ENCODE results near the gene AMMECR1.
"Not testable (repeated sequence)": the region's sequence is repeated elsewhere in the genome, so short reads cannot be mapped to it uniquely, and the experiment has no call there.

AMMECR1 gene

GRCh38 chrX:110258552-110258951, 59.3 kb downstream of the AMMECR1 start:
- DNase-seq (ENCODE audit: low spot score): no peak

DNA sequence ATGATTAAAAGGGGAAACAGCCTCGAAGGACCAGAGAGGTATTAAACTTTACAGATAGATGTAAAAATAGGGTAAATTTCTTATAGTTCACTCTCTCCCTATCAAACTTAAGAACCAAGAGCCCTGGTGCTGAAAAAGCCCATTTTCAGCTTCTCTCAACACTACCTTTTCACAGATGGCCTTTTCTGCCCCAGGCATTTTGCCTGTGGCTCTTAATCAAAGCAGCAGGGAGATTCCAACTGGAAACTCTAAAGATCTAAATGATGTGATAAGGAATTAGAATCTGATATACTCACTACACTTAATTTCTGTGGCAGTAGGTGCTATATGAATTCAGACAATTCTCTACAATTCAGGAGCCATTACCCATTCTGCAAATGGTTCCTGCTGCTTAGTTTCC, 60.0 kb downstream of the AMMECR1 start:
- DNase-seq (ENCODE audit: low spot score): no peak

GRCh38 chrX:110252711-110253110, 65.2 kb downstream of the AMMECR1 start:
- no peak for DNase-seq (ENCODE audit: low spot score)

GRCh38 chrX:110251961-110252360, 65.9 kb downstream of the AMMECR1 start:
- DNase-seq (ENCODE audit: low spot score): no peak

DNA sequence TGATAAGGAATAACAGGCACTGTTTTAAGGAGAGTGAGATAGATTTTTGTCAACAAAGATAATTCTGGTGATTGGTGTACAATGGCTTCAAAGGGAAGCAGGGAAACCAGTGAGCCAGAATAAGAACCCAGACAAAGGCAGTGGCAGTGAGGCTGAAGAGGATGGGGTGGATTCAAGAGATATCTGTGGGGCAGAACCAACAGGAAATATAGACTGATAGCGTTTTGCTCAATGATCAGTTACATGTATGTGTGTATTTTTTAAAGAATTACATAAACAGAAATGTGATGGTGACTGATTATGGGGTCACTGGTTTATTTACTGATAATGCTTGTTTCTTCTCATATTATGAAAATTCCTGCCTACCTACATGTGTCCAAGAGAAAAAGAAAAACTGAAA, 66.4 kb downstream of the AMMECR1 start:
- no peak for DNase-seq (ENCODE audit: low spot score)

DNA sequence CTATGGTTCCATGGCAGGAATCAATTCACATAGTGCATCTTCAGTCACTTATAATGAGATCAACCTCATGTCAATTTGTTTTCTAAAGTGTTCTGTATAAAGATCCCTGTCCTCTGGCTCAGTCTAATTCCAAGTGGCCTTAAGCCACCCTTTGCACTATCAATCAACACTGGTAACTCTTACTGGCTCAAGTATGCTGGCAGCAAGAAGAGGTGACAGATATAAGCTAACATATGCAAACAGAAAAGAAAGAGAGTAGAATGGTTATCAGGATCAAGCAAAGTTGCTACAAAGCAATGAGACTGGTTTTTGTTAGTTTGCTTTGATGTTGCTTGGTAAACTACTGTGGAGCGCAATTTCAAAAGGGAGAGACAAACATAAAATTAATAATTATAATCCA, 67.0 kb downstream of the AMMECR1 start:
- no peak for DNase-seq (ENCODE audit: low spot score)

GRCh38 chrX:110248578-110248977, 69.3 kb downstream of the AMMECR1 start:
- DNase-seq (ENCODE audit: low spot score): no peak

DNA sequence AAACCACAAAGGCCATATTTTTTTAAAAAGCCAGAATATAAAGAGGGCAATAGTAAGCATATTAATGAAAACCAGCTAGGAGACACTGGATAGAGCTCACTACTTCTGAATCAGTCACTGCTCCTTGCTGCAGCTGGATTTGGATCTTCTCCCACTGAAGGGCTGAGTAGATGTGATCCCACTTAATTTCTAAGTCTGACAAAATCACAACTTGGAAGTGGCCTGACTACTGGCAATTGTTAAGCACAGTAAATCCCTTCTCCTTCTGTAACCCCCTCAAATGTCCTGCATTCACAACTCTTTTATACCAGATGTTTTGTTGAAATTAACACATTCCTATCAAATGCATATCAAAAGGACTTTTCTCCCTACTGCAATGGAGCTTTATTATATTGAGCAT, 72.9 kb downstream of the AMMECR1 start:
- no peak for DNase-seq (ENCODE audit: low spot score)

- no peak for DNase-seq (ENCODE audit: low spot score)
Observed at GRCh38 chrX:110242371-110242770, 75.5 kb downstream of the AMMECR1 start.

DNA sequence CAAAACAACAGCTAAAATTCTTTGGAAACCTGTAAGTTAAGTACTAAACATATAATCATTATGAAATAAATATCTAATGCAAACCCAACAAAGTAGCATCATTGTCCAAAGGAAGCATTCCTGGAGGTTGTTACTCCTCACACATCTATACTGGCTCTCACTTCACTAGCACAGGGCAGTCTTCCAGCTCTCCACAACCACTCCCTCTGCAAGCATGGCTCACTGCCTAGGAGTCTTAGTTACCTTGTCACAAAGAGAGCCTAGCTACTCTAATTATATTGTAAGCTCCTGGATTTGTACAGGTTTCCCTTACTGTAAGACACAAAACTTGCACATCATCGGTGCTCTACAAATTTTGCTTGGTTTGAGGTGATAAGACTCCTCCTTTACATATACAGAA, 76.1 kb downstream of the AMMECR1 start:
- DNase-seq (ENCODE audit: low spot score): no peak

DNA sequence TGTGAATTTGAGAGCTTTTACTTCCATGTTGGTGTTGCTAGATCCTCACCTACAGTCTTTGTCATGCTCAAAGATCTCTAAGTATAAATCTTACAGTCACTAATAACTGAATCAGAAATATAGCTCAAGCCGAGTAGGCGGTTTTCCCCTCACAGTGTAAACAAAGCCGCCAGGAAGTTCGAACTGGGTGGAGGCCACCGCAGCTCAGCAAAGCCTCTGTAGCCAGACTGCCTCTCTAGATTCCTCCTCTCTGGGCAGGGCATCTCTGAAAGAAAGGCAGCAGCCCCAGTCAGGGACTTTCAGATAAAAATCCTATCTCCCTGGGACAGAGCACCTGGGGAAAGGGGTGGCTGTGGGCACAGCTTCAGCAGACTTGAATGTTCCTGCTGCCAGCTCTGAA, 79.6 kb downstream of the AMMECR1 start:
- DNase-seq (ENCODE audit: low spot score): not testable (repeated sequence)

- not testable (repeated sequence) for DNase-seq (ENCODE audit: low spot score)
Observed at GRCh38 chrX:110231485-110231884, 86.4 kb downstream of the AMMECR1 start.

GRCh38 chrX:110229497-110230111, 88.3 kb downstream of the AMMECR1 start:
- DNase-seq (ENCODE audit: low spot score): not testable (repeated sequence)

- no peak for DNase-seq (ENCODE audit: low spot score)
Observed at GRCh38 chrX:110228453-110228852, 89.4 kb downstream of the AMMECR1 start.

GRCh38 chrX:110226931-110227330, 91.0 kb downstream of the AMMECR1 start:
- DNase-seq (ENCODE audit: low spot score): no peak

DNA sequence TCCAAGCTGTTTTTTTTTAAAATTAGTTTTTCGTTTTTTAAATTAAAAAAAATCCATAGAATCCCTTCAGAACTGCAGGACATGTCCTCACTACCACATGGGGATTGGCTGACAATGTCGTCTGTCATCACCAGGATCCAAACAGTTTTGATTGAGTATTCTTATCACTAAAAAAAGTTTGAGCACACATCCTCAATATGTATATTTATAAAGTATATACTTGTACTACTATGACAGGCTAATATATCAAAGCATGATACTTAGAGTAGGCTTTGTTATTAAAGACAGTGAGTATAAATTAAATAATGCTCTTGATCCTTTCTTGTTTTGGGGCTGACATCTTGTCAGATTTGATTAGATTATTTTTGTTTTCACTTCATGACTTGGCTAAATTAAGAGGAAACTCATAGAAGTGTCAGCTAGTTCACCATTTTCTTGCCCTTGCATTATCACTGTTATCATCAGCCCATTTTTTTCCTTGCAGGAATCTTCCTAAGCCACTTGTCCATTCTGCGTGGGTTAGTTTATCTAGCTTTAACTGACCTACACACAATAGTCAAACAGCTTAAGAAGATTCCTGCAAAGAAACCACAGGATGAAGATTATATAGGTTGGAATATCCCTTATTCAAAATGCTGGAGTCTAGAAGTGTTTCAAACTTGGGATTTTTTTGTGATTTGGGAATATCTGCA, 92.8 kb downstream of the AMMECR1 start:
- DNase-seq (ENCODE audit: low spot score): no peak

GRCh38 chrX:110222497-110223257, 95.2 kb downstream of the AMMECR1 start:
- no peak for DNase-seq (ENCODE audit: low spot score)

DNA sequence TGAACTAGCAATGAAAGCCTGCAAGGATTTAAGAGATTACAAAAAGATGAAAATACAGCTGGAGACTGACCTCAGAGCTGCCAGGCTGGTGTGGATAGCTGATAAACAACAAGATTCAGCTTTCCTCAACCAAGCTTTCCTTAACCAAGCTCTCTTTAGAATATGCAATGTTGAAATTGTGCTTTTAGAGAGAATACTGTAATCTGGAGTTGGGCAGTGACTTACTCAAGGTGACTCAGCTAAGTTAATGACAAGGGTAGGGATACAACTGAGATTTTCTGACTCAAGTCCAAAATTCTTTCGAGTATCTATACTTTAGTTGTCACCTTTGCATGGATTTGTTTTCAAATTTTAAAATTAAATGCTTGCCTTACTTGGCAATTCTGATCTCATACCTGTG, 98.0 kb downstream of the AMMECR1 start:
- no peak for DNase-seq (ENCODE audit: low spot score)

GRCh38 chrX:110218591-110218990, 99.3 kb downstream of the AMMECR1 start:
- no peak for DNase-seq (ENCODE audit: low spot score)

DNA sequence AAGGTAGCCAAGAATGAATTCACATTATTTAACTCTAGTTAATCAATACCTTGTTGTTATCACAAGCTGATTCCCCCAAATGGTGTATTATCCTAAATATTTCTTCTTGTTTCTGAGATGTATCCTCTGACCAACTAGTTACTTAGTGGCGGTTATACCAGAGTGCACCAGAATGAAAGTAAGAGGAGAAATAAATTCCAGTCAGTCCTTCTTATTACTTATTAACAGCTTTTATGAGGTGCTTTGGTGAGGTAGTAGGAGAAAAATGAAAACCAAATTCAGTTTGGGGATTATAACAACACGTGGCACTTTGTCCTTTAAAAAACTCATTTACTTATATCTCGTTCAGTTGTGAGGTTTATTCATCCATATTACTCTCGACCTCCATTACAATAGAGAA, 101.9 kb downstream of the AMMECR1 start:
- no peak for DNase-seq (ENCODE audit: low spot score)

- DNase-seq (ENCODE audit: low spot score): no peak
Observed at GRCh38 chrX:110215411-110215810, 102.5 kb downstream of the AMMECR1 start.

- no peak for DNase-seq (ENCODE audit: low spot score)
Observed at GRCh38 chrX:110214684-110215083, 103.2 kb downstream of the AMMECR1 start.

- no peak for DNase-seq (ENCODE audit: low spot score)
Observed at GRCh38 chrX:110213183-110213582, 104.7 kb downstream of the AMMECR1 start.
